Right lobe of liver (tissue), 4 donors: ENCODE data around the gene SULT1A1.

Source experiments
- CTCF ChIP-seq, 4 donors: fragments of 200-600 bp in 3 of 4; fragments of 450-650 bp in 1 of 4; IDR thresholded peaks; one replicate each; pipeline versions ENCODE4 v1.5.1 to v1.8.0; 2016 to 2022; ENCODE audit warnings: antibody characterized with exemption in 4 of 4, mild to moderate bottlenecking in 2 of 4
- POLR2A ChIP-seq: fragments of 450-650 bp; IDR thresholded peaks from one replicate; pipeline ENCODE4 v1.6.1; 2017; ENCODE audit warnings: antibody characterized with exemption, mild to moderate bottlenecking
- donor health status: DM: no; HTN: no; CAD: no.
- donor health status: DM: no; HTN: no; CAD: no.
- donor health status: DM: no; HTN: yes; CAD: no.

GRCh38 chr16:28585674-28586073 lies 24.2 kb downstream of the SULT1A1 start:
- TF ChIP-seq CTCF (IDR thresholded peaks at IDR 0.05): no peak
- no peak for TF ChIP-seq POLR2A
